GM12865 (cell line): ENCODE results near the gene UPF3A.

Experiments
- DNase-seq: peaks from one replicate; pipeline ENCODE4 v3.0.0; 2010; ENCODE audit warnings: low read depth
- H3K4me3 ChIP-seq: 2 replicates; pipeline ENCODE4 v1.5.1; 2011; ENCODE audit warnings: mild to moderate bottlenecking, low read depth, low read length, control low read depth
- CTCF ChIP-seq: IDR thresholded peaks from 2 replicates; pipeline ENCODE4 v1.5.1; 2011; ENCODE audit warnings: low read length, control low read depth, low read depth, inconsistent platforms; ENCODE audit not compliant: insufficient read depth; ENCODE audit errors: missing control alignments

UPF3A gene

DNA sequence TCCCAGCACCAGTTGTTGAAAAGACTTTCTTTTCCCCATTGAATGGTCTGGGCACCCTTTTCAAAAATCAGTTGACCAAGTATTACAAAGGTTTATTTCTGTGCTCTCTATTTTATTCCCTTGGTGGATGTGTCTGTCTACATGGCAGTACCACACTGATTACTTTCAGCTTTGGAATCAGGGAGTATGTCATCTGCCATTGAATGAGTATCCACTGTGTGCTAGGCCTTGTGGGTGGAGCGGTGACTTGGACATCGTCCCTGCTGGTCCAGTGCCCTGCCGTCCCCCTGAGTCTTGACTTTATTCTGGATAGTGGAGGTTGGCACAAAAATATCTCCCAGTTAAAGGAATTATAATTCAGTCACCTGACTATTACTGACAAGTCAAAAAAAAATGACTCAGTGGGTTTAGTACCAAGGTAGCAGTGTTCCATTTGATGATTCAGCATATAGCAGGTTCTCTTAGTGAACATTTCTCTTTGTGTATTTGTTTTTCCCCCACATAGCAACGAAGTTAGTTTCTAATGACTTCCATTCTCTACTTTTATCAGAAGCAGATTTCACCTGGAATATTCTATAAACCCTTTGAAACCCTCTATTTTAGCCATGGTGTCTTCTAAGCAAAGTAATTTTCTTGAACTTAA is 3.9 kb downstream of the UPF3A start:
- no peak for TF ChIP-seq CTCF
- DNase-seq, result no peak
- no peak overlapping the region for H3K4me3 ChIP-seq

DNA sequence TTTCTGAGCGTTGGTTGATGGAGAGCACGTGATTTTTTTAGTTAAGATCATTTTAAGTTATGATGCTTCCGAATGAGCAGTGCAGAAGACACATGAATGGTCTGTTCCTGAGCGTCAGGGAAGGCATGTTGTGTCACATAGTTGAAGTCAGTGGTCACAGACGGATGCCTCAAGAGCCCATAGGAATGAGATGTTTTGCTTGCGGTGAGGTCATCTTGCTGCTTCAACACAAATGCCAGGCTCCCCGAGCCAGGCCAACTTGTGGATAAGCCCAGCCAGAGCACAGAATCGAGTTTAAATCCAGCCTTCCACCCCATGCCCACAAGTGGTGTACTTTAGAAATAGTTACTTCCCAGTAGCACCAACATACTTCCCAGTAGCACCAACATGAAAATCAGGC is 5.4 kb downstream of the UPF3A start:
- no peak for TF ChIP-seq CTCF
- no peak for DNase-seq
- no peak overlapping the region for H3K4me3 ChIP-seq

DNA sequence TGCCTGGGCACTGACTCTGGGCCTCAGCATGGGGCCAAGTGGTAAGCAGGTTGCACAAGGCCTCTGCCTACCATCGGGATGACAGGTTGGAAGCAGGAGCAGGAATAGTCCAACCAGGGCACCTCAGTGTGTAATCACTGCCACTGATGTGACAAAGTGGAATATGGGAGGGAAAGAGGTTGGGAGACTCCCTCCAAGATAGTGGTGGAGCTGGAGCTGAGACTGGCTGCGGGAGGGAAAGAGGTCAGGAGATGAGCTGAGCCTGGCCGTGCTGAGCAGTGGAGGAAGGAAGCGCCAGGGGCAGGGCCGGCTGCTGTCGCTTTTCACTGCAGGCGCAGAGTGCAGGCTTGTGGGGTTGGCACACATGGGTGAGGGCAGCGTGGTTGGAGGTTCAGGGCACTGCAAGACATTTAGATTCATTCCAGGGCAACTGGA is 6.8 kb downstream of the UPF3A start:
- no peak for TF ChIP-seq CTCF
- DNase-seq, result no peak

GRCh38 chr13:114296448-114296847 is 15.0 kb downstream of the UPF3A start:
- no peak for DNase-seq
- TF ChIP-seq CTCF, result no peak
- no peak overlapping the region for H3K4me3 ChIP-seq

More for the DNA sequence above, 6.8 kb downstream of the UPF3A start:
- H3K4me3 ChIP-seq, result no peak overlapping the region

DNA sequence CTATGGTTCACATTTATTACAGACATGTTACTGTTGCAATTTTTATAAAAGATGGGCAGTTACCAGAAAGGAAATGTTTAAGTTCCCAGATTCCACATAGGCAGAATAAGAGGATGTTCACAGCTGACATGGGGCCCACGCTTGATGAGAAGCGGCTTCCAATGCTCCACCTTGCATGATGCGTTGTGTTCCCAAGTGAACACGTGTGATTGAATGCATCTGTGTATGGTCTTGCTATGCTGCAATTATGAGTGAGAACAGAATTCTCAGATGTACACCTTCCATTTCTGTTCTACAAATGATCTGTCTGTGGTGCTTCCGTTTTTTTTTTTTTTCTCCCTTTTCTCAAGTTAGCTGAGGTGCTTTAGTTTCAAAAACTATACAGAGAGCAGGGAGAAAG is 15.5 kb downstream of the UPF3A start:
- no peak overlapping the region for H3K4me3 ChIP-seq
- peak; percentile 64 for DNase-seq
- TF ChIP-seq CTCF, result no peak

- DNase-seq, result no peak
- TF ChIP-seq CTCF, result no peak
- H3K4me3 ChIP-seq, result no peak overlapping the region
Observed at GRCh38 chr13:114298866-114299265, 17.5 kb downstream of the UPF3A start.
